NCI-H510A treated with DMSO at 0.1 percent for 48 hours (cell line): ENCODE results near the gene NKG7.
"Not testable (repeated sequence)": the region's sequence is repeated elsewhere in the genome, so short reads cannot be mapped to it uniquely, and the experiment has no call there.

Source experiments
- DNase-seq: peaks from one replicate; lab custom pipeline; 2025; lab: John Stamatoyannopoulos, UW

NKG7 gene, protein sequence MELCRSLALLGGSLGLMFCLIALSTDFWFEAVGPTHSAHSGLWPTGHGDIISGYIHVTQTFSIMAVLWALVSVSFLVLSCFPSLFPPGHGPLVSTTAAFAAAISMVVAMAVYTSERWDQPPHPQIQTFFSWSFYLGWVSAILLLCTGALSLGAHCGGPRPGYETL

GRCh38 chr19:51372649-51373504 lies at the start of gene NKG7:
NKG7 (minus strand) TSS chr19:51372654; CDS start chr19:51372535, 119 bp downstream.
- no peak for DNase-seq

- no peak for DNase-seq
Observed at GRCh38 chr19:51422053-51422448, 49.6 kb upstream of the NKG7 start.

GRCh38 chr19:51421229-51422052 lies 49.0 kb upstream of the NKG7 start:
- DNase-seq = no peak

GRCh38 chr19:51420511-51420910 lies 48.1 kb upstream of the NKG7 start:
- not testable (repeated sequence) for DNase-seq

GRCh38 chr19:51418707-51419106 lies 46.3 kb upstream of the NKG7 start:
- no peak for DNase-seq

DNA sequence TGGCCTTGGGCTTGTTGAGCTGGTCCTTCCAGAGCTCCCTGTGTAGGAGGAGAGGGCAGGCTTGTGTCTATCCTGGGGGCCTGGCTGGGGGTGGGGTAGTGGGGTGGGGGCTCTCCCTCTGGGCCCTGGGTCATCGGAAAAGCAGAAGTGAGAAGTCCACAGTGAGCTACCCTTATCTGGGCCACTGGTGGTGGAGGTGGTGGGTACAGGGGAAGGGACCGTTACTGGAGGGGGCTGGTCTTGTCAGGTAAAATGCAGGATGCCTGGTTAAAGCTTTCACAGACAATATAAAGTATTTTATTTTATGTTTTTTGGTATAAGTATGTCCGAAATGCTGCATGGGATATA lies 45.3 kb upstream of the NKG7 start:
- no peak for DNase-seq

DNA sequence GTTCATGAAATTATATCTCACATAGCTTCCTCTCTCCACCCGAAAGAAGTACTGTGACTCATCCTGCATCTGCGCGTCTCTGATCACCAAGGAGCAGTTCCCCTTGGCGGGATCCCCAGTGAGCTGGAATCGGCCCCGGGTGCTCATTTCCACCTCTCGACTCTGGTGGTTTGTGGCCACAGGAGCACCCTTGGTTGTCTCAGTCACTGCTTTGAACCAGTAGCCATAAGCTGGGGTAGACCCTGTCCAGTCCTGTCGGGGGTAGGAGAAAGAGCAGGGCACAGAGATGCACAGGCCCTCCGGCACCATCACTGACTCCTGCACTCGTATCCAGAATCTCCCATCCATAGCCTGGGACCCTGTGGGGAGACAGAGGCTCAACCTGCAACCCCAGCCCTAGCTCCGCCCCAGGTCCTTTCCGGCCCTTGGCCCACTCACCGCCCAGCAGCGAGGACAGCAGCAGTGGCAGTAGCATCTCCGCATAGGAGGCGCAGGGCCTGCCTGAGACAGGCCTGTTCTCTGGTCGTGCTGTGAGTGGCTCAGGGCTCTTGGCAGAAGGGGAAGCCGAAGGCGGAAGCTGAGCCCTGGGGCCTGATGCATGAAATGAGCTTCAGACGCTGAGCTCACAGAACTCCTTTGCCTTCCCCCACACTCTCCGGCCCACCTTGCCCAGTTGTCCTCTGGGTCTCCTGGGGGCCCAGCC lies 44.8 kb upstream of the NKG7 start, which contains the start of gene SIGLEC10:
SIGLEC10 (minus strand) TSS at position 536 of the 703 bp plus-strand sequence; CDS start at position 475, 61 bp downstream.
- DNase-seq = no peak

- not testable (repeated sequence) for DNase-seq
Observed at GRCh38 chr19:51416422-51416821, 44.0 kb upstream of the NKG7 start.

GRCh38 chr19:51415187-51415586 lies 42.7 kb upstream of the NKG7 start:
- DNase-seq = no peak

DNA sequence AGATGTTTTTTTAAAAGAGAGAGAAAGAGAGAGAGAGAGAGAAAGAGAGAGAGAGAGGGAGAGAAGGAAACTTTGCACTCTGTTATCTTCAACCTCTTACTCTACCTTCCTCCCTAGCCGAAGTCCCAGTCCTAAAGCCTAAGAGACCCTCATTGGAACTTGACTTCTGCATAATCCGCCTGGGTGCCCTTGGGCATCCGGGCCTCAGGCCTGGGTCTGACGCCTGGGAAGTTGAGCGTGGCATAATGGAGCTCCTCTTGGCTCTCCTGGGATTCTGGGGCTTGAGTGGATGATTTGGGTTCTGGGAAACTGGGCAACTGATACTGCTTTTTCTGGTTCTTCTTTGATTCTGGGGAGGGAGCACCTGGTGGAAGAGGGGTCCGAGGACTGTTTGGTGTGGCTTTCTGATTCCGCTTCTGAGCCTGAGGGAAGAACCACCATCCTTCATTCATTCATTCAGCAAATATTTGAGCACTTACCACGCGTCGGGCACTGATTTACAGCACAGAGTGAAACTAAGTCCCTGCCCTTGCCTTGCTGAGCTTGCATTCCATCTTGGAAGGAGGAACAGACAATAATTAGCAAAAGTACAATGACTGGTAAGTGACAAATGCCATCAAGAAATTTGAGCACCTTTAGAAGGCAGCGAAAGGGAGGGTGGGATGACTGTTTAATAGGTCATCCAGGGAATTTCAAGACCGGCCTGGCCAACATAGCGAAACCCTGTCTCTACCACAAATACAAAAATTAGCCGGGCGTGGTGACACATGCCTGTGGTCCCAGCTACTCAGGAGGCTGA lies 38.7 kb upstream of the NKG7 start:
- no peak for DNase-seq

DNA sequence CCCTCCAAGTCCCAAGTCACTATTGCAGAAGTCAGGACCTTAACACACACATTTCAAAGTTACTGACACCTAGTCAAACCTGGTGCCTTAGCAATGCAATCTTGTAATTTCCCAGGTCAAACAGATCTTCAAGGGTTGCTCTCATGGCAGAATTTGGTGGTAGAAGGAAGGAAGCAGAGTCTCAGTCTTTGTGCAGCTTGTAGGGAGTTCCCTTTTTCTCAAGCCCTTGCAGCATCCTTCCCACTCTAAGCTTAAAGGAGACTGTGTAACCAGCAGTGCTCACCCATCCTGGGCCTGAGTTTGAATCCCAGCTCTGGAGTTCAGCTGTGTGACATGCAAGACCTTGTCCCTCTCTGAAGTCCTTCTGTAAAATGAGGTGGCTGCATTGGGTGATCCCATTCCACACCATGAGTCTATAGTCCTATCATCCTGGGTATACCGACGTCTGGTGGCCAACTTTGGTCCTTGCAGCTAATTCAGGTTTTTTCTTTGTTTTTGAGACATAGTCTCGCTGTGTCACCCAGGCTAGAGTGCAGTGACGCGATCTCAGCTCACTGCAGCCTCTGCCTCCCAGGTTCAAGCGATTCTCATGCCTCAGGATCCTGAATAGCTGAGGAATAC lies 35.2 kb upstream of the NKG7 start:
- no peak for DNase-seq

DNA sequence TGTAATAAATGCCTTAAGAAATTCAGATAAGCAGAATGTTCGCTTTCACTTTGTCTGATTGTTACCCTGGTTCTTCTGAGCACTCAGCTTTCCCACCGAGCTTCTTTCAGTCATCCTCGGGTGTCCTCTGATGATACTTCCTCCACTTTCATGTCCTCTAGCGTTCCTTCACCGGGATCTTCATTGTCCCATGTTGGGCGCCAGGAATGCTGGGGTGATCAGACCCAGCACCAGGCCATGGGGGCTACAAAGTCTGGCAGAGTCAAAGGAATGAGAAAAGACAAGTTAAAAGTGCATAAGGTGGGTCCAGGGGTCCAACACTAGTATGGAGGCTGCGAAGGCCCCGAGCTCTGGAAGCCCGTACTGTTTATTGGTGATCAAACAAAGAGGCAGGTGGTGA lies 29.7 kb upstream of the NKG7 start:
- no peak for DNase-seq

GRCh38 chr19:51399936-51400335 lies 27.5 kb upstream of the NKG7 start:
- not testable (repeated sequence) for DNase-seq

DNA sequence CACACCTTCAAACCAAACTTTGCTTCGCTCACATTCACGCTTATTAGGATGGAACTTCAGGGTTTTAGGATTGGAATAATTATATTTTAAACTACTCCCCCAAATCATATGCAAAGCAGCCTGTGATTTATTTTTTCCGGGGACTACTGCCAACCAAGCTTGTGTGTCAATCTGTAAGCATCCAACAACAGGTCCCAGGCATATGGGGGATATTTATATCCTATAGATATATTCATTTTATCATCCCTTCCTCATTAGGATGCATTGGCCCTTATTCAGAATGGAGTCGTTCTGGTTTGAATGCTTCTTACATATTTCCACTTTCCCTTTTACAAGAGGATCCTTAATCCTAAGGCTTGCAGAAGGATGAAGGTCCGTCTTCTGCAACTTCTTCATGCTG lies 26.8 kb upstream of the NKG7 start:
- no peak for DNase-seq

DNA sequence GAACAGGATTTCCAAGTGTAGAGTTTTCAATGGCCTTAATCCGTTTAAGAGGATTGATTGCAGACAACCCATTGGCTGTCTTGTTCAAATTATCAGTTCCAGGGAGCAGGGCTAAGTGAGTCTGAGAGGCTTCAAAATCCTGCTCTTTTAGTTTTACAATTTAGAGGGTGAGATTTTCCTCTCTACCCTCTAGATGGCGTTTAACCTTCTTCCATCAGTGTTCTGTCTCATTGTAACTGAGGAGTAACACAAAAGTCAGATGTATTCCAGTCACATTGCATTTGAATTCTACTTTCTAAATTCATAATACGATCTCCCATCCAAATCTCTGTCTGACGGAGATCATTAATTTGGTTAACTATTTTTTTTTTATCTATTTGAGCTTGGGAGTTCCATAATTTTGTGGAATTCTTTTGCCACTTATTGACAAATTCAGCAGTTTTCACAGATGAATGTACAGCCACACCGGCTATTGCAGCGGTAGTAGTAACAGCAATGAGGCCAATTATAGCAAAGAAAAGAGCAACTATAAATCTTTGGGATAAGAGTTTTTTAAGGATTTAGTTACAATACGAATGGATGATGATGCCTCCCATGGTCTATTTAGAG lies 25.7 kb upstream of the NKG7 start:
- no peak for DNase-seq

- not testable (repeated sequence) for DNase-seq
Observed at GRCh38 chr19:51397453-51397852, 25.0 kb upstream of the NKG7 start.

GRCh38 chr19:51396175-51396574 lies 23.7 kb upstream of the NKG7 start:
- DNase-seq = no peak

GRCh38 chr19:51394050-51394836 lies 21.8 kb upstream of the NKG7 start:
- no peak for DNase-seq

DNA sequence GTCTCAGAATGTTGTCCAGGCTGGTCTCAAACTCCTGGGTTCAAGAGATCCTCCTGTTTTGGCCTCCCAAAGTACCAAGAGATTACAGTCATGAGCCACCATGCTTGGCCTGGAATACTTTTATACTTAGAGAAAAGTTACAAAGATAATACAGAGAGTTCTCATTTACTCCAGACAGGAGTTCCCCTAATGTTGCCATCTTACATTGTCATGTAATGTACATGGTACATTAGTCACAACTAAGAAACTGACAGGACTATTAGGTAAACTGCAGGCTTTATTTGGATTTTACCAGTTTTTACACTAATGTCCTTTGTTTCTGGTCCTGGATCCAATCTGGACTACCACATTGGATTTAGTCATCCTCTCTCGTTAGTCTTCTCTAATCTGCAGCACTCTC lies 20.2 kb upstream of the NKG7 start:
- DNase-seq = no peak
